RPMI7951 (cell line): Measurements from ENCODE around the gene ARHGEF17. TPM values are rescaled to one million over a fixed set of nuclear protein-coding genes. Genes with fewer than 3 reads are reported as not detected.

ENCODE experiments used
- DNase-seq: peaks from one replicate; pipeline ENCODE4 v3.0.0-alpha.2; 2012; ENCODE audit warnings: low read depth
- total RNA-seq: library from RNA; depleted of rRNA; stranded (reverse); fragments of >200 nt; shearing (Covaris generic); gene quantifications from 2 replicates; pipeline ENCODE4 v1.2.3, GENCODE V29; 2014

ARHGEF17 gene
- total RNA-seq, 1 experiment from 2014 or later, result 9.1 TPM

- DNase-seq, result no peak
Measured at GRCh38 chr11:73291196-73291595, 16.9 kb upstream of the ARHGEF17 start.

- no peak for DNase-seq
Measured at GRCh38 chr11:73291781-73292524, 16.1 kb upstream of the ARHGEF17 start.

- no peak for DNase-seq
Measured at GRCh38 chr11:73292525-73292894, 15.6 kb upstream of the ARHGEF17 start.

GRCh38 chr11:73293356-73293936 lies 14.6 kb upstream of the ARHGEF17 start:
- no peak for DNase-seq

- no peak for DNase-seq
Measured at GRCh38 chr11:73294604-73295003, 13.5 kb upstream of the ARHGEF17 start.

- peak; percentile 82 for DNase-seq
Measured at GRCh38 chr11:73295241-73295995, 12.7 kb upstream of the ARHGEF17 start.

GRCh38 chr11:73295996-73296318 lies 12.1 kb upstream of the ARHGEF17 start:
- no peak for DNase-seq

- peak; percentile 79 for DNase-seq
Measured at GRCh38 chr11:73296501-73297230, 11.4 kb upstream of the ARHGEF17 start.

GRCh38 chr11:73297231-73297590 lies 10.9 kb upstream of the ARHGEF17 start:
- no peak for DNase-seq

- no peak for DNase-seq
Measured at GRCh38 chr11:73297702-73298101, 10.4 kb upstream of the ARHGEF17 start.

GRCh38 chr11:73298233-73298632 lies 9.8 kb upstream of the ARHGEF17 start:
- no peak for DNase-seq

GRCh38 chr11:73299751-73300150 lies 8.3 kb upstream of the ARHGEF17 start:
- no peak for DNase-seq

- no peak for DNase-seq
Measured at GRCh38 chr11:73306069-73306841, 1.8 kb upstream of the ARHGEF17 start.

- DNase-seq, result no peak
Measured at GRCh38 chr11:73306977-73307322, 1.1 kb upstream of the ARHGEF17 start.

- DNase-seq, result peak; percentile 96
Measured at GRCh38 chr11:73307323-73308002, 613 bp upstream of the ARHGEF17 start.

GRCh38 chr11:73308961-73309919 lies 1.2 kb downstream of the ARHGEF17 start:
- DNase-seq, result peak; percentile 98

GRCh38 chr11:73310076-73310475 lies 2.0 kb downstream of the ARHGEF17 start:
- no peak for DNase-seq

GRCh38 chr11:73310661-73311393 lies 2.8 kb downstream of the ARHGEF17 start:
- DNase-seq, result no peak

GRCh38 chr11:73311394-73311869 lies 3.4 kb downstream of the ARHGEF17 start:
- DNase-seq, result no peak
